DMS 273 treated with DMSO at 0.1 percent for 48 hours (cell line): ENCODE results near the gene PRKAR2A.
"Not testable (repeated sequence)": the region's sequence is repeated elsewhere in the genome, so short reads cannot be mapped to it uniquely, and the experiment has no call there.

Experiments
- DNase-seq: peaks from one replicate; lab custom pipeline; 2025; lab: John Stamatoyannopoulos, UW

Gene PRKAR2A

DNA sequence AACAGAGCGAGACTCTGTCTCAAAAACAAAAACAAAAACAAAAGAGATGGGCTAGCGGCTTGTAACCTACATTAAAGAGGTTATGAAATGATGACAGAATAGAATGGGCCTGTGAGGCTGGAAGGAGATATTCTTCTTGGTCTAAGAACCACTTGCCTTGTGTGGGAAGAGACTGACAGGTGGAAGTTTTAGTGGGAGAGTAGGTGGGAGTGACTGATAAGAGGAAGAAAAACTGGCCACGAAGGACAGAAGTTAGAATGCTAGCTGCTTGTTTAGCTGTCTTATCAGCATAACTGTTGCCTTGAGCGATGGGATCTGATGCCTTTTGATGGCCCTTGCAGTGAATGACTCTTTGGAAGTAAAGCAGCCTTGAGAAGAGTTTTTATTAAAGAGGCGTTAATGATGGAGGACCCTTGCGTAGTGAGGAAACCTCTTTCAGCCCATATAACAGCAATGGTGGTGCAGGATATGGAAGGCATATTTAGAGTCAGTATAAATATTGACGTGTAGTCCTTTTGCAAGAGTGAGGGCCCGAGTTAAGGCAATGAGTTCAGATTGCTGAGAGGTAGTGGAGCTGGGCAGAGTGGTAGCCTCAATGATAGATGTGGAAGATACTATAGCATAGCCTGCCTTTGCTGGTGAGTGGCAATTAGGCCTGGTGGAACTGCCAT, 122.4 kb downstream of the PRKAR2A start:
- not testable (repeated sequence) for DNase-seq

DNA sequence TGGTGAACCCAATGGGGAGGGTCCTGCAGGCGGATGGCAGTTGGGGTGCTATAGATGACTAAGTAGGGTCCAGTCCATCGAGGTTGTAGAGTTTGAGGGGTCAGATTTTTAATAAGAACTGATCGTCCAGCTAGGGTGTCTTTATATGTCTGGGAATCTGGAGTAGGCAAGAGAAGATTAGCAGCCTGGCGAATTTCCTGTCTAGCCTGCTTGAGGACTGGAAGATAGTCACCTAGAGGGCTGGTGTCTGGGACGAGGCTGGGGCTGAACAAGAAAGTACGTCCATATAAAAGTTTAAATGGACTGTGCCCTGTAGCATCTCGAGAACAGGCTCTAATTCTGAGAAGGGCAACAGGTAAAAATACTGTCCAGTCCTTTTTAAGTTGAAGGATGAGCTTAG, 123.9 kb downstream of the PRKAR2A start:
- DNase-seq, result no peak

DNA sequence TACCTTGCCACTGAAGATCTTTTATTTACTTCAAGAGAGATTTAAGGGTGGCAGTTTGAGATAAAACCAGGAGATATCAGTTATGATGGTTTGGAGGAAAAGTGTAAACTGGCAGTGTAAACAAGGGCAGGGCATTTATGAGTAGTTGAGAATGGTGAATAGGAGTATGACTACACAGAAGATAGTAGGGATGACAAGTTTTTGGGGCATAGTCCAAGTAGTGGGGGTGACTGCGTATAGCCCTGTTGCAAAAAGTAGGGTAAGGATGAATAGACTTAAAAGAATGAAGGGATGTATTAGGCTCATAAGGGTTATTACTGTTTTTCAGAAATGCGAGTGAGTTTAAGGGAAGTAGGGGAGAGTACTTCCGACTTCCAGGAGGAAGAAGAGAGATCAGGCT, 124.4 kb downstream of the PRKAR2A start:
- not testable (repeated sequence) for DNase-seq

DNA sequence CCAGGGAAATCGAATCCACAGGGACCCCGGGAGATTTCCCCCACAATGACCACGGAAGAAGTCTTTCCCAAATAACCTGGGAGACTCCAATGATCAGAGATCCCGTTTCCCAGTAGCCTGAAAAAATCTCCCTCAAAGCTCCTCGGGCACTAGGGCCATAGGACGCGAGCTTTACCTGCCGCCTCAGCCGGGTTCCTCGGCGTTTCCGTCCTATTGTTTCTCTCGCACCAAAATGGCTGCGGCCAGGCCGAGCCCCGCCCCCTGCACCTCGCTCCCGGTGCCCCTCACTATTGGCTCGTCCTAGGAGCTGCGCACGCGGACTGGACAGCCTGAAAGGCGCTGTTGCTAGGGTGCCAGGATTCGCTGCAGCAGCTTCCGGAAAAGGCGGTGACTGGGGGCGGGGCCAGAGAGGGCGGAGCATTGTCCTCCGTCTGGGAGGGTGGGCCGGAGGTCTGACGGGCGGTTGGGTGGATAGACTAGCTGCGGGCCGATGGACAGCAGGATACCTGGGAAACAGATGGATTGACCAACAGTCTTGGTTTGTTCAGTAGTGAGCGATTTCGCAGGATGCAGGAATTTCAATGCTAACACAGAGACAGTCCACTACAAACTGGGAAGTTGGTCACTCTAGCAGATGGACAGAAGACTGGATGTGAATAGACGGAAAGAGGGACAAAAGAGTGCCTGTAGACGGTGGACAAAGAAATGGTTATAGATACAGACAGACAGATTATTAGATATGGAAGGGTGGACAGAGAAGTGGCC, 130.5 kb downstream of the PRKAR2A start, which contains the start of gene IP6K2:
TSS of gene IP6K2 (minus strand) at position 240 of the 765 bp plus-strand sequence. CDS start 21,930 bp downstream, outside the sequence.
- DNase-seq, result peak; percentile 84

DNA sequence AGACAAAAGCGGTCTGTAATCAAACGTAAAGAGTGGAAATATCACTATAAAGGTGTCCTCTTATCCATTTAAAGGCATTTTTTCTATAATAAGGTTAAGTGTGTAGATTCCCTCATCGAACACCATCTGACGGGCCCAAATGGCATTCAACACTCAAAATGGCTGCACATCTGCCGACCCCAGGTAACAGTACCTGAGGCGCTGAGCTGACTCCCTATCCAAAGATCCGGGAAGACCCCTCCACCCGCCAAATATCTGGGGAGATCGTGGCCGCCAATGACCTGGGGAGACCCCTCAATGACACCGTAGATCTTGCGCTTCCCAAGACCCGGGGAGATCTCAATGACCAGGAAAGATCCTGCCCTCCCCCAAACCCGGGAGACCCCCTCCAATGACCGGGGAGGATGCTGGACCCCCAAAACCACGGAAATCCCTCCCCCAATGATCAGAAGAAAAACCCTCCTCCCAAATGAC, 131.1 kb downstream of the PRKAR2A start:
- DNase-seq, result no peak

DNA sequence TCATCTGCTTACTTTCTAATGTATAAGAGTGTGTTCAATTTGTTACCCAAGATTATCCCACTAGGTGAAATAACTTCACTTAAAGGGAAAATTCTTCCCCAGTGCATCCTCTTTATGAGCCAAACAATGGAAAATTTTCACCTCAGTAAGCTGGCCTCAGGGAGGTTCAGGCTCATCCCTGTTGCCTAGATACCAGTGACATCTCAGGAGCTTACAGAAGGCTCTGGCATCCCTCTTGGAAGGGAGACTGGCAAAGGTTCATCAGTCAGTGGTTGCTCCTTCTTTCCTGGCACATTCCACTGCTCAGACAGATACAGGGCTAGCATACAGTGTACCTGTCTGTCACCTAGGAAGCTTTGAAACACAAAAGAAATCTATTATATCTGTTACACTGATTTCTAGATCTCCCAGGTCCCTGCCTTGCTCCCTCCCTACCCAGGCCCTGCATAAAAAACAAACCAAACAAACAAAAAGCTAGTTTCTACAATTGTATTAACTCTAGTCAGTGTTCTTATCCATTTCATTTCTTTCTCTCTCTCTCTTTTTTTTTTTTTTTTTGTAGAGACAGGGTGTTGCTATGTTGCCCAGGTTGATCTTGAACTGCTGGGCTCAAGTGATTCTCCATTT, 132.4 kb downstream of the PRKAR2A start:
- no peak for DNase-seq

DNA sequence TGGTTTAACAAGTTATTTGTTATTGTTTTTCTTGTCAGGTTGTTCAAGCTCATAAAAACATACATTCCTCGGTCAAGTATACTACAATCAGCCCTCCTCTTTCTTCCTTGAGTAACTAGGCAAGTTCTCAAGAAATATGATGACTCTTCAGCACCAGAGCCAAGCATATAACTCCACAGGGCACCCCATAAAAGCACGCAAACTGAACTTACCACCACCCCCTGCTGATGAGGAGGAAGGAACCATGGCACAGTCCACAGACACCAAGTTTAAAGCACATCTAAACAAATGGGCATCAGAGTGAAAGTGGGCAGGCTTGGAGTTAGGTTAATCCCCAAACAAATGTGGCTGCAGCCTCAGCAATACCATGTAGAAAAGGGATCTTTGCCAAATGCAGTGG, 135.9 kb downstream of the PRKAR2A start:
- no peak for DNase-seq

DNA sequence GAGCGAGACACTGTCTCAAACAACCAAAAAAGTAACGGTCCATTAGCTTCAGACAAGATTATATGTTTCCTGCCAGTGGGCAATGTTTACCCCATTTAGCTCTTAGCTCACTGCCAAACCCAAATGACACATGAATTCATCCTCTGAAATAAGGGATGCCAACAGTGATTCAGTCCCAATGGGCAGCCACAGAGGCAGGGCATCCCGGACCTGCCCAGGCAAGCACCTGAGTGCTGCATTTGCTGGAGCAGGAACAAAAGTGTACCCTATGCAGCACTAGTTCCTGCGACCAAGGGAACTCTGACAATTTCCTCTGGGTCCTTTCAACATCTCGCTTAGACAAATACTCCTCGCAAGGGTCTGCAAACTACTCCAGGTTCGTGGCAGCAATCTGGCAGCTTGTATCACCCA, 138.6 kb downstream of the PRKAR2A start:
- DNase-seq, result no peak

DNA sequence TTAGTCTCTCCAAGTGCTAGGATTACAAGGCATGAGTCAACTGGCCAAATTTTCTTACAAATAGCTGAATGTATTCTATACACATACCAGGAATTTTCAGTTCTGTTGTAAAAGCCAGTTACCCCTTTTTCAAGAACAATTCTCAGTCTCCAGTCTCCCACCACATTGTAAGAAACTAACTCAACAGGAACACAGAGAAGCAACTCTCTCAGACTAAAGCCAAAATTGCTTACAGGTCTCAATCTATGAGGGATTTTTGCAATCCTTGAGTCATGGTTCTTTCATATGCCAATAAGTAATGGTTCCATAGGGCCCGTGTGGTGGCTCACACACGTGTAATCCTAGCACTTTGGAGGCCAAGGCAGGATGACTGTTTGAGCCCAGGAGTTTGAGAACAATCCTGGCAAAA, 139.2 kb downstream of the PRKAR2A start:
- DNase-seq, result no peak

DNA sequence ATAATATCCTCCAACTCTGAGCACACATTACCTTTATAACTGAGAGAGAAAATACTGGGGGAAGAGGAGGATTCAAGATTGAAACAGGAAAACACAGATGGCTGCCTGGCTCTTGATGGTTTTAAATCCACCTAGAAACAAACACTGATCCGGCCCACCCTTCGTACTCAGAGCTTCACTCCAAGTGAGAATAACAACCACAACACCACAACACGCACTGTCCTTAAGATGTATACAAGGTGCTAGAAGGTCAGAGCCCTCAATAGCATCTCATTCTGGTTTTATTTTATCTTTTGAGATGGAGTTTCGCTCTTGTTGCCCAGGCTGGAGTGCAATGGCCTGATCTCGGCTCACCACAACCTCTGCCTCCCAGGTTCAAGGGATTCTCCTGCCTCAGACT, 140.5 kb downstream of the PRKAR2A start:
- DNase-seq, result no peak

DNA sequence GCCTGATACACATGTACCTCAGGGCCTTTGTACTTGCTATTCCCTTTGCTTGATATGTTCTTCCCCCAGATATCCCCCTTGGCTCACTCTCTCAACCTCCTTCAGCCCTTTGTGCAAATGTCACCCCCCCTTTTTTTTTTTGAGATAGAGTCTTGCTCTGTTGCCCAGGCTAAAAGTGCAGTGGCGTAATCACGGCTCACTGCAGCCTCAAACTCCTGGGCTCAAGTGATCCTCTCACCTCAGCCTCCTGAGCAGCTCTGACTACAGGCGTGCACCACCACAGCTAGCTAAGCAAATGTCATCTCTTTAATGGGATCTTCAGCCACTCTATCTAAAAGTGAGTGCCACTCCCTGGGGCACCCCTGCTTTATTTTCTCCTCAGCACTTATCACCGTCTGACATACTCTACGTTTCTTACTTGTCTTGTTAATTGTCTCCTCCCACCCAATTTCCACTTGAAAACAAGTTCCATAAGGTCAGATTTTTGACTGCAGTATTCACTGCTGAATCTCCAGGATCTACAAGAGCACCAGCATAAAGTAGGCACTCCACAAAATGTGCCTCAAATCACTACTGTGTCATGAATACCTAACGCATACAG, 145.3 kb downstream of the PRKAR2A start:
- DNase-seq, result no peak

DNA sequence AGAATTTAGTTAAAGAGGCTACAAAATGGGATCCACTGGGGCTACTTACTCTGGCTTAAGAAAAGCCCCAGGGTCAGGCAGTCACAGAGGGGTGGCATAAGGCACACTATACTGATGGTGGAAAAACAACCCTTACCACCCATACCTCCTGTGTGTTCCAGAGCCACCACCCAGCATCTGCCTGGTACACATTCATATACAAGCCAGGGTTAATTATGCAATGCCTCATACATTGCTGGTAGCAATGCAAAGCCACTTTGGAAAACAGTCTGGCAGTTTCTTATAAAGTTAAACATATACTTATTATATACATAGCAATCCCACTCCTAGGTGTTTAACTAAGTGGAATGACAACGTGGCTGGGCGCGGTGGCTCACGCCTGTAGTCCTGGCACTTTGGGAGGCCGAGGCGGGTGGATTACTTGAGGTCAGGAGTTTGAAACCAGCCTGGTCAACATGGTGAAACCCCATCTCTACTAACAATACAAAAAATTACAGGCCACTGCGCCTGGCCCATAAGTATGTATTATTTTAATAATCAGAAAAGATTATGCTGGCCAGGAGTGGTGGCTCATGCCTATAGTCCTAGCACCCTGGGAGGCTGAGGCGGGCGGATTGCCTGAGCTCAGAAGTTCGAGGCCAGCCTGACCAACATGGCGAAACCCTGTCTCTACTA, 146.8 kb downstream of the PRKAR2A start:
- no peak for DNase-seq

DNA sequence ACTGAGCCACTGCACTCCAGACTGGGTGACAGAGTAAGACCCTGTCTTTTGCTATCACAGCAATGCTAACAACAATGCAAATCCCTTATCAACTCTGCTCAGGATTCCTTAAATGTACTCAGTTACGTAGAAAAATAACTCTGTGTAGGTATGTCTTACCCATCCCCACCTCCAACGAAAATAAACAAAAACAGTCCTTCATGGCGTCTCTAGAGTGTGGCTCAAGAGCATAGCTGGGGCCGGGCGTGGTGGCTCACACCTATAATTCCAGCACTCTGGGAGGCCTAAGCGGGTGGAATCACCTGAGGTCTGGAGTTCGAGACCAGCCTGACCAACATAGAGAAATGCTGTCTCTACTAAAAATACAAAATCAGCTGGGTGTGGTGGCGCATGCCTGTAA, 148.8 kb downstream of the PRKAR2A start:
- no peak for DNase-seq

DNA sequence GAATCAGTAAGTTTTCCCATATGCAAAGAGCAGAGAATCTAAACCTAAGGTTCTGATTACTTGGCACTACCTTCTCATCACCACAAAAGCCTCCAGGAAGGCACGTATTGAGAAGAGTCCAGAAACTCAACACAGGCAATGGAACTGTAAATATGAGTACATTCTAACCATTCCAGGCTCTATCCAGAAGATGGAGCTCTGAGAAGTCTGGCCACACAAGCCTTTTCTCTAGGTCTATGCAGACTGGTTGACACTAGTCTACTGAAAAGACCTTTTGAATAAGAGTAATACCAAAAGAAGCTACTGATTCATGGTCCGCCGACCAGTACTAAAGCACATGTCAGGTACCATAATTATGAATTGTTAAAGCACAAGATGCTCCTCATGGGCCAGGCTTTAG, 149.7 kb downstream of the PRKAR2A start:
- no peak for DNase-seq

DNA sequence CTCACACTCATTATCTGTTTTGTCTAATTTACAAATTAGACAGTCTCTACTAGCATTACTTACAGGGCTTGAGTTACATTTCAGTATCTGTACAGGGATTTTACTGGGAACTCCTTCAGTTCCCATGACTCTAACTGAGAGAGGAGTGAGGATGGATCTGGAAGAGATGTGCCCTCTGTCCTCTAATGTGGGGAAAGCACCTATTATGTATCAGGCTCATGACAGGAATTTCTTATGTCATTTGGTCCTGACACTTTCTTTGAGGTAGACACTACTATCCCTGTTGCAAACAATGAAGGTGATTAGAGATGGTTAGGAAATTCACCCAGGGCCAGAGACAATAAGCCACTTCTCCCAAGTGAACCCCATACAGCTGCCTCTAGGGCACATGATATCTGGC, 151.1 kb downstream of the PRKAR2A start:
- no peak for DNase-seq
